ENCODE data around the gene BHLHA15.
A peak's percentile ranks its signal among the peaks of the same experiment; 100 is the strongest.

DNA sequence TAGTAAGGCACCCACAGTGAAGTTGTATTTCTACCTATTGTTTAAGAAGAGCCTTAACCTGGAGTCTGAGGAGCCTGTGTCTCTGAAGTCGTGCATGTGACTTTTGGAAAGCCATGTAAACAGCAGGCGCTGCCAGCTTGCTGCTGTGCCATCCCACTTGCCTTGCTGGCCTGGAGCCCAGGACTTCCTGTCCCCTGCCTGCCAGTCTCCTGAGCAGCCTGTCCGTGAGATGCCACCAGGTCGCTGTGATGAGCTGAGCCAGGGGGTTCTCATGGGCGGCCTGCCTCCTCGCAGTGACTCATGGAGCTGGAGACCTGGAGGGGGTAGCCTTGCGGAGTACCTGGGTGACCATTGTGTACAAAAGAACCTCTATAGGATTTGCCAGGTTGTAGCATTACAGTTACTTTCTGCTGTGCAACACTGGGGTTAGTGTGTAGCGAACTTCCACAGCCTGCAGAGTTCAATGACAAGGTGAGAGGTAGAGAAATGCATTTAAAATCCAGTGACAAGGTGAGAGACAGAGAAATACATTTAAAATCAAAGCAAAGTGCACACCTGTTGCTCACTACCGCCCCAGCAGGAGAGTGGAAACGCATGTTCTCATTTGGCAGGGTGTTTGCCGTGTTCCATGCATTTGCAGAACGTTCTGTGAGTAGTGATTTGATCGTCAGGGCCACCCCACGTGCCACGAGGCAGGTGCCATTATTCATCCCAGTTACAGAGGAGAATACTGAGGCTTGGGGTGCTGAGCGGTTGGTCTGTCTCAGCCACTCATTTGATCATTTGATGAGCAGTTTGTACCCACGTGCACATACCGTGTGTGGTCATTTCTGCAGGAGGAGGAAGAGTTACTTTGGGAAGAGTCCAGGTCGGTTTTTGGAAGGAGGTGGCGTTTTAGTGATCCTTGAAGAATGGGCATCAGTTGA, 36.6 kb upstream of the BHLHA15 start:
- TF ChIP-seq CTCF (optimal IDR thresholded peaks at IDR 0.05 in 1 of 3, IDR thresholded peaks at IDR 0.05 in 1 of 3, conservative IDR thresholded peaks at IDR 0.05 in 1 of 3; ENCODE audit: extremely low read depth in 1 of 3, insufficient read depth in 2 of 3, low read length in 3 of 3), result peak in 2 of 3 experiments; percentile 11 to 13
- no peak for TF ChIP-seq EZH2 (IDR thresholded peaks at IDR 0.05; ENCODE audit: low read length)
